Endothelial cell of umbilical vein (primary cell): Measurements from ENCODE around the gene TNS1.

Experiments
- EZH2 ChIP-seq: IDR thresholded peaks from 2 replicates; pipeline ENCODE4 v1.6.1; 2012; ENCODE audit warnings: borderline replicate concordance, low read depth, mild to moderate bottlenecking, moderate library complexity, low read length, inconsistent platforms; ENCODE audit not compliant: severe bottlenecking
- FOS ChIP-seq: IDR thresholded peaks from 2 replicates; pipeline ENCODE4 v1.6.1; 2011; ENCODE audit warnings: mild to moderate bottlenecking, low read length, moderate library complexity, borderline replicate concordance; ENCODE audit not compliant: insufficient read depth
- GATA2 ChIP-seq: IDR thresholded peaks from 2 replicates; pipeline ENCODE4 v1.7.0; 2011; ENCODE audit warnings: low read depth, mild to moderate bottlenecking, moderate library complexity, mixed read lengths, low read length; ENCODE audit not compliant: insufficient read length, insufficient read depth
- JUN ChIP-seq: IDR thresholded peaks from 2 replicates; pipeline ENCODE4 v1.6.1; 2011; ENCODE audit warnings: borderline replicate concordance, low read depth; ENCODE audit not compliant: insufficient read length, insufficient read depth
- MYC ChIP-seq: IDR thresholded peaks from one replicate; pipeline ENCODE4 v1.6.1; 2011; ENCODE audit warnings: mild to moderate bottlenecking, low read depth, low read length
- POLR2A ChIP-seq: IDR thresholded peaks from 2 replicates; pipeline ENCODE4 v1.6.1; 2012; ENCODE audit warnings: low read depth, mild to moderate bottlenecking, control low read depth, low read length
- POLR2AphosphoS5 ChIP-seq: IDR thresholded peaks from 2 replicates; pipeline ENCODE4 v1.6.1; 2012; ENCODE audit warnings: low read depth, mild to moderate bottlenecking, control low read depth, low read length, moderate library complexity; ENCODE audit not compliant: insufficient read depth
- TF ChIP-seq, protein P1 (sequence below), 2 donors: IDR thresholded peaks; 1 replicate in 1 of 2; 2 replicates in 1 of 2; pipeline ENCODE4 v1.5.1; 2011; ENCODE audit warnings: low read length in 2 of 2, mild to moderate bottlenecking in 2 of 2, moderate library complexity in 2 of 2, control low read depth in 1 of 2, inconsistent platforms in 1 of 2, low read depth in 1 of 2; ENCODE audit not compliant: insufficient read depth in 1 of 2; ENCODE audit errors: extremely low read depth in 1 of 2
- TF ChIP-seq, protein P2 (sequence below): IDR thresholded peaks from 2 replicates; pipeline ENCODE4 v1.6.1; 2011; ENCODE audit not compliant: insufficient read depth, insufficient read length

DNA sequence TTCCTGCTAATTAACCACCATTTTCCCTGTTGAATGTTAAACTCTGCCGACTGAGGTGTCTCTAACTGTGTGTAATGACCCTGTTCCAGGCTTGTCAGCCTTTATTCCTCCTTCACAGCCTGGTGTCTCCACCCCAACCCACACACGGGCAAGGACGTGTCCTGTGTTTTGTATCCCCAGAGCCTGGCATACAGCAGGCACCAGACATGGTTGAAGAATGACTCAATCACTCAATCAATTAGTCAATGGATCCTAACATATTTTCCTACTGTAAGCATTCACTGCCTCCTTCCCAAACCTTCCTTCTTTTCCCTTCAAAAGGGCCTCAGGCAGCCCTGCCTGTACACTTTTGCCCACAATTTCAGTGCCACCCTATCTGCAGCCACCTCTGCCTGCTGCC lies 2.7 kb upstream of the TNS1 start:
- TF ChIP-seq, protein P1, sequence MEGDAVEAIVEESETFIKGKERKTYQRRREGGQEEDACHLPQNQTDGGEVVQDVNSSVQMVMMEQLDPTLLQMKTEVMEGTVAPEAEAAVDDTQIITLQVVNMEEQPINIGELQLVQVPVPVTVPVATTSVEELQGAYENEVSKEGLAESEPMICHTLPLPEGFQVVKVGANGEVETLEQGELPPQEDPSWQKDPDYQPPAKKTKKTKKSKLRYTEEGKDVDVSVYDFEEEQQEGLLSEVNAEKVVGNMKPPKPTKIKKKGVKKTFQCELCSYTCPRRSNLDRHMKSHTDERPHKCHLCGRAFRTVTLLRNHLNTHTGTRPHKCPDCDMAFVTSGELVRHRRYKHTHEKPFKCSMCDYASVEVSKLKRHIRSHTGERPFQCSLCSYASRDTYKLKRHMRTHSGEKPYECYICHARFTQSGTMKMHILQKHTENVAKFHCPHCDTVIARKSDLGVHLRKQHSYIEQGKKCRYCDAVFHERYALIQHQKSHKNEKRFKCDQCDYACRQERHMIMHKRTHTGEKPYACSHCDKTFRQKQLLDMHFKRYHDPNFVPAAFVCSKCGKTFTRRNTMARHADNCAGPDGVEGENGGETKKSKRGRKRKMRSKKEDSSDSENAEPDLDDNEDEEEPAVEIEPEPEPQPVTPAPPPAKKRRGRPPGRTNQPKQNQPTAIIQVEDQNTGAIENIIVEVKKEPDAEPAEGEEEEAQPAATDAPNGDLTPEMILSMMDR (IDR thresholded peaks at IDR 0.05; ENCODE audit: extremely low read depth in 1 of 2, insufficient read depth in 1 of 2, low read depth in 1 of 2, low read length in 2 of 2): no peak
- TF ChIP-seq MYC: no peak
- TF ChIP-seq POLR2A: no peak
- TF ChIP-seq, protein P2, sequence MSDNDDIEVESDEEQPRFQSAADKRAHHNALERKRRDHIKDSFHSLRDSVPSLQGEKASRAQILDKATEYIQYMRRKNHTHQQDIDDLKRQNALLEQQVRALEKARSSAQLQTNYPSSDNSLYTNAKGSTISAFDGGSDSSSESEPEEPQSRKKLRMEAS: no peak
- no peak for TF ChIP-seq EZH2
- no peak for TF ChIP-seq POLR2AphosphoS5
- no peak for TF ChIP-seq FOS
- TF ChIP-seq GATA2: no peak
- no peak for TF ChIP-seq JUN
